Mammary epithelial cell (primary cell): ENCODE data around the gene PDE4C.

ENCODE experiments used
- CTCF ChIP-seq, 2 donors: IDR thresholded peaks in 1 of 2; conservative IDR thresholded peaks in 1 of 2; 2 replicates each; pipeline ENCODE4 v1.5.1; 2011 to 2012; ENCODE audit warnings: inconsistent platforms in 2 of 2, low read length in 2 of 2, mild to moderate bottlenecking in 2 of 2, control low read depth in 1 of 2, low read depth in 1 of 2; ENCODE audit not compliant: insufficient read depth in 1 of 2; ENCODE audit errors: extremely low read depth in 1 of 2
- EZH2 ChIP-seq: IDR thresholded peaks from 2 replicates; pipeline ENCODE4 v1.6.1; 2012; ENCODE audit warnings: low read length, inconsistent platforms, borderline replicate concordance

- TF ChIP-seq CTCF (conservative IDR thresholded peaks at IDR 0.05 in 1 of 2, IDR thresholded peaks at IDR 0.05 in 1 of 2; ENCODE audit: extremely low read depth in 1 of 2, insufficient read depth in 1 of 2, low read depth in 1 of 2, low read length in 2 of 2) (no peak), EZH2 (no peak)
These were observed 32.7 kb downstream of the PDE4C start for GRCh38 chr19:18193388-18194180.
